ENCODE results near the gene WT1.

DNA sequence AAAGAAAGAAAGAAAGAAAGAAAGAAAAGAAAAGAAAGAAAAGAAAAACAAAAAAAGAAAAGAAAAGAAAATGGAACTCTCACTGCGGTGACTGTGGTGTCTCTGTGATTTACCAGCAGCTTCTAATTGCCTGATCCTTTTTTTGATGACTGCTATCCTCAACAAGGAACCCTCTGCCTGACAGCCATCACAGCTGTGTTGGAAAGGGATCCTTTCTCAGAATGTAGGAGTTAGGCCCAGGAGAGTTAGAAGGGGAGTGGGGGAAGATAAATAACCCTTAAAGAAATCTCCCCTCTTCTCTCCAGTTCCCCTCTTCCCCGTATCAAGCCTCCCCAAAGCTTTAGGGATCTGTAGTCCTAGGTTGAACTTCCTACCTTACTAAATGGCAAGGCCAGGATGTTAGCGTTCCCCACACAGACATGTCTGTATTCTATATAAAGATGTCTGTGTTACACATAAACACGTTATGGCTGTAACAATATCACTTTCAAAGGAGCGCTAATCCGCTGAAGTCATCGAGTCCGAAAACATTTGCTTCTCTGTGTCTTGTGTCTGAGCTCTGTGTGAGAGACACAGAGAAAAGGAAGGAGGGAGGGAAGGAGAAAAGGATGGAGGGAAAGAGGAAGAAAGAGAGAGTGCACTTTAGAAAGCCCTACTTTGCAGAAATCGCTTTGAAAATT lies 26.8 kb upstream of the WT1 start:
- no peak for TF ChIP-seq SMC3 (IDR thresholded peaks at IDR 0.05; ENCODE audit: low read depth, low read length)
- TF ChIP-seq, protein P1, sequence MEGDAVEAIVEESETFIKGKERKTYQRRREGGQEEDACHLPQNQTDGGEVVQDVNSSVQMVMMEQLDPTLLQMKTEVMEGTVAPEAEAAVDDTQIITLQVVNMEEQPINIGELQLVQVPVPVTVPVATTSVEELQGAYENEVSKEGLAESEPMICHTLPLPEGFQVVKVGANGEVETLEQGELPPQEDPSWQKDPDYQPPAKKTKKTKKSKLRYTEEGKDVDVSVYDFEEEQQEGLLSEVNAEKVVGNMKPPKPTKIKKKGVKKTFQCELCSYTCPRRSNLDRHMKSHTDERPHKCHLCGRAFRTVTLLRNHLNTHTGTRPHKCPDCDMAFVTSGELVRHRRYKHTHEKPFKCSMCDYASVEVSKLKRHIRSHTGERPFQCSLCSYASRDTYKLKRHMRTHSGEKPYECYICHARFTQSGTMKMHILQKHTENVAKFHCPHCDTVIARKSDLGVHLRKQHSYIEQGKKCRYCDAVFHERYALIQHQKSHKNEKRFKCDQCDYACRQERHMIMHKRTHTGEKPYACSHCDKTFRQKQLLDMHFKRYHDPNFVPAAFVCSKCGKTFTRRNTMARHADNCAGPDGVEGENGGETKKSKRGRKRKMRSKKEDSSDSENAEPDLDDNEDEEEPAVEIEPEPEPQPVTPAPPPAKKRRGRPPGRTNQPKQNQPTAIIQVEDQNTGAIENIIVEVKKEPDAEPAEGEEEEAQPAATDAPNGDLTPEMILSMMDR (conservative IDR thresholded peaks at IDR 0.05; ENCODE audit: low read depth, low read length) = no peak
- TF ChIP-seq RAD21 (IDR thresholded peaks at IDR 0.05; ENCODE audit: low read length) = no peak
- no peak for TF ChIP-seq FOS (IDR thresholded peaks at IDR 0.05; ENCODE audit: low read depth, low read length)
- TF ChIP-seq, protein P2, sequence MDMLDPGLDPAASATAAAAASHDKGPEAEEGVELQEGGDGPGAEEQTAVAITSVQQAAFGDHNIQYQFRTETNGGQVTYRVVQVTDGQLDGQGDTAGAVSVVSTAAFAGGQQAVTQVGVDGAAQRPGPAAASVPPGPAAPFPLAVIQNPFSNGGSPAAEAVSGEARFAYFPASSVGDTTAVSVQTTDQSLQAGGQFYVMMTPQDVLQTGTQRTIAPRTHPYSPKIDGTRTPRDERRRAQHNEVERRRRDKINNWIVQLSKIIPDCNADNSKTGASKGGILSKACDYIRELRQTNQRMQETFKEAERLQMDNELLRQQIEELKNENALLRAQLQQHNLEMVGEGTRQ (IDR thresholded peaks at IDR 0.05; ENCODE audit: low read depth, low read length) = no peak
- no peak for TF ChIP-seq RCOR1 (IDR thresholded peaks at IDR 0.05; ENCODE audit: insufficient replicate concordance, low read length)
